GM11168 (cell line): ENCODE data around the gene PHF24.
"Not testable (repeated sequence)": the region's sequence is repeated elsewhere in the genome, so short reads cannot be mapped to it uniquely, and the experiment has no call there.

Experiments used
- in situ Hi-C: fragments of 300-500 bp; cut with MboI; formaldehyde crosslinking; loops from one replicate; pipeline ENCODE4 v1.12.0; 2022; ENCODE audit warnings: low sequenced_read_pairs; ENCODE audit not compliant: unreplicated experiment

PHF24 gene

GRCh38 chr9:34957492-34958410 lies at the start of gene PHF24:
Gene PHF24 (plus strand): TSS chr9:34958285. CDS start chr9:34971299, 13,014 bp downstream.
- in situ Hi-C loops = no loop called here

GRCh38 chr9:34927061-34927460 lies 31.0 kb upstream of the PHF24 start:
- in situ Hi-C loops = no loop called here

DNA sequence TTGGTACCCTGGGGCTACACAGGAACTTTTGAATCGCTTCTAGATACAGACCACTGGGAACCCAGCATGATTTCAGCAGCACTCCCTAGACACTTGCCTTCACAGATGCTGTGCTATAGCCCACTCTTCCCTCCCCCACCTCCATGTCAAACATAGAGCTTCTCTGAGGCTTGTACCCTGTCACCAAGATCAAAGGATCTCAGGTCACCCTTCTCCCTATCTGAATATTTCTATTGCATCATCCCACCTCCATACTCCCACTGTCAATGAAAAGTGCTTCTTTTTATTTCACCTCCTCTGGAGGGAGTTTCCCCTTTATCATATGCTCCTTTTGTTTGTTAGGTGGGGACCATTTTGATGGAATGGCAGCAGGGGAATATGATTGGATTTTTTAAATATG lies 29.2 kb upstream of the PHF24 start:
- in situ Hi-C loops = no loop called here

DNA sequence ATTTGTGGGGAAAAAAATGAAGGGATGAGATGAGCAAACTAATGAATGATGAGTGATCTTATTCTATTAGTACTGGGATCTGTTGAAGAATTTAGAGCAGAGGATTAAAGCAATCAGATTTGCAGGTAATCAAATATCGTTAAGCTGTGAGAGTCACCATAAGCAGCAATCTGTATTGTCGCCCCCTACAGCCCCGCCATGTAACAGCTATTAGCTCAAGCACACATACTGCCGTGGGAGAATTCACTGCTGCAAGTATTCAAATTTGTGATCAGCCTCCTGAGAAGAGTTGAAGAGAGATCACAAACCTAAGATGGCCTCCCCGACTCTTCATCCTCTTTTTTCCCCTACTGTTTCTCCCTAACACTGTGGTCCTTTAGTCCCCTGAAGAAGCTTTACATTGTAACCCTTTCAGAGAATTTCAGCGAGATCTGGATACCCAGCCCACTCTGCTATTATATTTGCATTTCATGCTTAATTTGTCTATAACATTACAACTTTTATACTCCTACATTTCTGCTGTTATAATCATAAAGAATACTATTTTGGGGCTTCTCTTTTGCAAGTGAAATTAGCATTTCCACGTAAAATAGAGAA lies 28.5 kb upstream of the PHF24 start:
- in situ Hi-C loops = no loop called here

GRCh38 chr9:34939989-34940388 lies 18.1 kb upstream of the PHF24 start:
- in situ Hi-C loops = not testable (repeated sequence)

GRCh38 chr9:34948451-34948850 lies 9.6 kb upstream of the PHF24 start:
- in situ Hi-C loops = no loop called here

DNA sequence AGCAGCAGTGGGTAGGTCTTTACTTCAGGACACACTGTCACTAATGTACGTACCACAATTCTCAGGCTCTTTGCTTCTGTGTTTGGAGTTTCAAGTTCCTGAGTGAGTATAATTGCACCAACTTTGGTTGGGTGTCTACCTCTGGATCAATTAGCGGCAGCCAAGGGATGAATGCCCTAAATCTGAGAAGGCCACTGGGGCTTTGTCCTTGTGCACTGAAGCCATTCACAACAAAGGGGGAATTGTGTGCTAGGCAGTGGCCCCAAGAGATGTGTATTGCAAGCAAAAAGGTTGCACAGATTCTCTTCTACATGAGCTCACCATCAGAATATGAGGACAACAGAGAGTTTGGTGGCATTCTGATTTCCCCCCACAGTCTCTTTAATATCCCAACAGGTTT lies 3.9 kb upstream of the PHF24 start:
- in situ Hi-C loops = no loop called here

DNA sequence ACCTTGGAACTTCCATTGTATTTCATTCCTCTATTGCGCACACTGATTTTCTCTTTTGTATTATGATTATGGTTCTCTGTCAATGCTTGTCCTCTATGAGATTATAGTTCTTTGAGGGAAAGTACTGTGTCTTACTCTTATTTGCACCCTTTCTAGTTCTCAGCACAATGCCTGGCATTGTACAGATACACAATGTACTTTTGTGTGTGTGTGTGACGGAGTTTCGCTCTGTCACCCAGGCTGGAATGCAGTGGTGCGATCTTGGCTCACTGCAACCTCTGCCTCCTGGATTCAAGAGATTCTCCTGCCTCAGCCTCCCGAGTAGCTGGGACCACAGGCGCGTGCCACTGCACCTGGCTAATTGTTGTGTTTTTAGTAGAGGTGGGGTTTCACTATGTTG lies 2.0 kb upstream of the PHF24 start:
- in situ Hi-C loops = not testable (repeated sequence)

- in situ Hi-C loops = no loop called here
Observed at GRCh38 chr9:34956648-34957047, 1.4 kb upstream of the PHF24 start.

DNA sequence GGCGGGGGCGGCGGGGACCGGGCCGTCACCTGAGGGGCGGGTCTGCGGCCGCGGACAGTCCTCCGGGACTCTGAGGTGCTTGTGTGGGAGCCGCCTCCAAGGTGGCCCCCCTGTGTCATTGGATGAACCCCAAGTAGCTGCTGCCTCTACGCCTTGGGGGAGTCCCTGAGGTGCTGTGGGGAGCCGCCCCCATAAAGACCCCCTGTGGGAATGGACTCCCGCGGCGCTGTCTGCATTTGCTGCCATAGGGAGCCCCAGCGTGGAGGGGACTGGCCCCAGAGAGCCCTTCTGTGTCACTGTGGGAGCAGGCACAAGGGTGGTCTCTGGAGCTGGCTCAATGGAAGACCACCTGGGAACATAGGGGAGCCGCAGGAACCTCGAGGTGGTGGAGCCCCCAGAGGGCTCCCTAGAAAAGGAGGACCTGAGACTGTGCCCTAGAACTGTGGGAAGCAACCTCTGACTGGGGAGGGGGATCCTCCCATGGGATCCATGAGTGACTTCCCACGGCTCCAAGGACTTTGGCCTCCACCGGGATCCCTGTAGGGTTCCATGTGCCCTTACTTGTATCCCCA lies 412 bp downstream of the PHF24 start:
- in situ Hi-C loops = no loop called here

DNA sequence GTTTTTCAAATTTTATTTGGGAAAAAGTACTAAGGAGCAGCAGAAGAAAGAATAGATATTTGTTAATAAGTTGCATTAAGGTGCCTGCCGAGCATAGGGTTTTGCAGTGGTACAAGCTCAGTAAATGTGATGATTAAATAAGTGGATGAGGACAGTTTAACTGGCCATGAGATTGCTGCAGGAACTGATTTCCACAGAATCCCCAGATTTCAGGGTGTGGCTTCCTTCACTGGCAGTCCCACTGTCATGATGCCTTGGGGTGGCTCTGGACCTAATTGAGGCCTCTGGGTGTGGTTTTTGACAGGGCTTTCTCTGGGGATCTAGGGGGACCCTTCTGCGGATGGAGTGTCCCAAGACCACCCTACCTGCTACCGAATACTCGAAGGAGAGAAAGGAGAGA lies 1.4 kb downstream of the PHF24 start:
- in situ Hi-C loops = no loop called here

- in situ Hi-C loops = no loop called here
Observed at GRCh38 chr9:34961574-34962490, 3.7 kb downstream of the PHF24 start.

DNA sequence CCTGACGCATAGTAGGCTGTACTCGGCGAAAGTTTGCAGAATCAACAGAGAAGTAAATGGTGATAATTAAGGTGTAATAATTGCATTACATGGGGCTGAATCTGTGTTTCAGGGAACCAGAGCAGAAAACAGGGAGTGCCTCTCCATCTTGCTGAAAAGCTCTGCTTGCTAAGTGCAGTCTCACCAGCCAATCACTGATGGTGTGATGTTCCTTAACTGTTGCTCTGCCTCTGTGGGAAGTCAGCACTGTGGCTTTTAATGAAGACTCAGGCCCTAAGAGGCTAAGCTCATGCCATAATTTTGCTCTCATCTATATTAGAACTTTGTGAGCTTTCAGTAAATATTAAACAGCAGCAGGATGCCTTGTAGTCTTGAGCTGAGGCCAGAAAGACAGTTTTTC lies 4.5 kb downstream of the PHF24 start:
- in situ Hi-C loops = no loop called here

- in situ Hi-C loops = no loop called here
Observed at GRCh38 chr9:34963552-34963951, 5.5 kb downstream of the PHF24 start.

GRCh38 chr9:34964458-34964857 lies 6.4 kb downstream of the PHF24 start:
- in situ Hi-C loops = no loop called here

- in situ Hi-C loops = no loop called here
Observed at GRCh38 chr9:34971146-34971811, 13.2 kb downstream of the PHF24 start.

GRCh38 chr9:34974664-34975063 lies 16.6 kb downstream of the PHF24 start:
- in situ Hi-C loops = no loop called here

DNA sequence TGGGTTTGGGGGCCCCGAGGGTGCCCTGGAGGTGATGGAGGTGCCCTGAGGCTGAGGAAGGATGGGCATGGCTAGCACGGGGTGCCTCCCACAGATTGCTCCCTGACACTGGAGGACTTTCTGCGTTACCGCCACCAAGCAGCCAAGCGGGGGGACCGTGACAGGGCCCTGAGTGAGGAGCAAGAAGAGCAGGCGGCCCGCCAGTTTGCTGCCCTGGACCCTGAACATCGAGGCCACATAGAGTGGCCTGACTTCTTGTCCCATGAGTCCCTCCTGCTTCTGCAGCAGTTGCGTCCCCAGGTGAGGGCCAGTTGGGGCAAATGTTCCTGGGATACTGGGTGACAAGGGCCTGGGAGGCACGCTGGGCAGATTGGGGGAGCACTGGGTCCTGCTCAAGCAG lies 18.4 kb downstream of the PHF24 start:
- in situ Hi-C loops = no loop called here

DNA sequence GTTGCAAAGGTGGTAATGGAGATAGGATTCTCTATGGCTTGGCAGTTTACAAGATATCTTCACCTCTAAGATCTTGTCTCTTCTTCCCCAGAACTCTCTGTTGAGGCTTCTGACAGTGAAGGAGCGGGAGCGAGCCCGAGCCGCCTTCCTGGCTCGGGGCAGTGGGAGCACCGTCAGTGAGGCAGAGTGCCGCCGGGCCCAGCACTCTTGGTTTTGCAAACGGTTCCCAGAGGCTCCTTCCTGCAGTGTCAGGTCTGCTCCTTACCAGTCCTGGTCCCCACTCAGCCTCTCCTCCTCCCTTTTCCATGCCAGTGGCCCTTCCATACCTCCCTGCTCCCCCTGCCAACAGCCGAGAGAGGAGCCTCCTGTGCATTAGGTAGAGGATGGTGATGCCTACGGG lies 18.9 kb downstream of the PHF24 start:
- in situ Hi-C loops = no loop called here
